Effector CD8-positive, alpha-beta T cell (primary cell): Measurements from ENCODE around the gene SFT2D1.
A peak's percentile ranks its signal among the peaks of the same experiment; 100 is the strongest.

Source experiments
- DNase-seq: peaks from one replicate; lab custom pipeline; 2025; lab: John Stamatoyannopoulos, UW

SFT2D1 gene

GRCh38 chr6:166334878-166335277 lies 7.5 kb downstream of the SFT2D1 start:
- no peak for DNase-seq

DNA sequence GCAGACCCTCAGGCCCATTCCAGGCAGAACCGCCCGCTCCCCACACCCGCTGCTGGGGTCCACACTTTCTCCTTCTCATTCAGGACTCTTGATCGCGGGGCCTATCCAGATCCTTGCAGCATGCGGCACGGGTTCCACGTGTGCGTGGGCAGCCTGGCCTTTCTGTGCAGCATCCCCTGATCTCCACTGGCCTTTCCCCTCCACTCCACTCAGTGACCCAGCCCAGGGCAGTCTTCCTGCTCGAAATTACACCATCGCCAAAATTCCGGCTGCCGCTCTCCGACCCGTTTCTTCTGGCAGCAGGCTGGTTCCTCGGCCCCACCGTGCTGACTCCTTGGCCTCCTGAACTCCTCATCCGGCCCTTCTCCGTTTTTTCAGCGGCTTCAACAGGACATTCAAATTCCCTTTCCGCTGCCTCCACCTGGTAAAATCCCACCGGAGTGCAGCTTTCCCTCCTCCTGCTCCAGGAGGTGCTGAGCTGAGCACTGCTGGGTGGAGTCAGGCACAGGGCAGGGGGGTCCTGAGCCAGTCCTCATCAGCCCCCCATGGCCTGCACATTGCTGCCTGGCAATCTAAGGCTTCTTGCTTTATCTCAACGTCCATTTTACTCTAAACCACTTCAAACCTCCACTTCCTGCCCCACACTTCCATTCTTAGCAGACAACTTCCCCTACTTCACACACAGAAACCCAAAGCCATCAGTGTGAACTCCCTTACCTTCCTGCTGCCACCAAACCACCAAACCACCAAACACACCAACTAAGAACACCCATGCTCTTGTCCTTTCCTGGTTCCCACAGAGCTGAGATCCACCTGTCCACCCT lies 9.0 kb downstream of the SFT2D1 start:
- DNase-seq, result no peak

DNA sequence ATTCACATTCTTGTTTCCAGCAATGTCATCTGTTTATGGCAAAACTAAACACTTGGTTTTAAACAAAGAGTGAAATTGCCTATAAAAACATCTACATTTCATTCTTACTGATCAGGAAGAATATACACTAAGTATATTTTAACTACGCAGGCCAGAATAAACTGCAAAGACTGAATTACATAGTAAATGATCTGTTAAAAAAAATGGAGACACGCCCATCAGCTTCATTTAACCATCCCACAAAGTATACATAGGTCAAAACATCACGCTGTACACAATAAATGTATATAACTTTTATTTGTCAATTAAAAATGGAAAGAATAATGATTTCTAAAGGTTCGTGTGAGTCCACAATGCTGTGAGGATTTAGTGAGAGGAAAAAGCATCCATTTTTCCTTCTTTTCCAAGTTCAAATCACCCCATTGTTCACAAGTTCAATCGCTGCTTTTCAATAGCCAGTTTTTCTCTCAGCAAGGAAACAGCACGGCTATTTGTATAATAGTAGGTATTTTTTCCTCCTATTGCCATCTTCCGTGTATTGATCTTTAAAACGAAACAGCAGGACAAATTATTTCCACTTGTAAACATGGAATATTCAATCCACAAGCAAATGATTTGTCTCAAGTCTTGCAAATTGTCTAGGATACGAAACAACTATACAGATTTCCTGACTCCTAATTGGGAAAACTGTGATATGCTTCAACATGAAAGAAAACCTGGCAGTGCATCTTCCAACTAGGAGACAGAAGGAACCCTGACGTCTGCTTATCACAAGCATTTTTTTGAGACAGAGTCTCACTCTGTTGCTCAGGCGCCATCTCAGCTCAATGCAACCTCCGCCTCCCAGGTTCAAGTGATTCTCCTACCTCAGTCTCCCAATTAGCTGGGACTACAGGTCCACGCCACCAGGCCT lies 10.6 kb downstream of the SFT2D1 start:
- no peak for DNase-seq

GRCh38 chr6:166330612-166331011 lies 11.7 kb downstream of the SFT2D1 start:
- DNase-seq, result no peak

DNA sequence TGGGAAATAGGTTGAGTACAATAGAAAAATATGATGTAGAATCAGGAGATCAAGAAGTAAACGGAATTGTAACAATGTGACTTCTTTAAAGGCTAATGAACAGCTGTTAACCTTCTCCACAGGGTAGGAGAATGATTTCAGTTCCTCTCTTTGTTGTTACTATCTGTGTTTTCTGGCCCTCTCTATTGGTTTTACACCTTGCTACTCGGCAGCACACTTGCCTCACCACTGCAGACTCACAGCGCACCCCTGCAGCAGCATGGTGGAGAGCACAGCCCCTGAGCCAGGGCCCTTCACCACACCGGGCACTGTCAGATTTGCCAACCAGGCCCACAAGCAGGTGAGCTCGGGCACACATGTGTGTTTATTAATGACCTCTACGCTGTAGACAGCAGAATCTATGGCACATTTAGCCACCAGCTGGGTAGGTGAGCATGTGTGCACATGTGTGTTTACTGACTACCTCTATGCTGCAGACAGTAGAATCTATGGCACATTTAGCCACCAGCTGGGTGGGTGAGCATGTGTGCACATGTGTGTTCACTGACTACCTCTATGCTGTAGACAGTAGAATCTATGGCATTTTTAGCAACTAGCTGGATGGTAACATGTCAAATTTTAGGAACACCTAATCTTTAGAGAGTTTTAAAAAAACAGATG lies 16.8 kb downstream of the SFT2D1 start:
- DNase-seq, result no peak

DNA sequence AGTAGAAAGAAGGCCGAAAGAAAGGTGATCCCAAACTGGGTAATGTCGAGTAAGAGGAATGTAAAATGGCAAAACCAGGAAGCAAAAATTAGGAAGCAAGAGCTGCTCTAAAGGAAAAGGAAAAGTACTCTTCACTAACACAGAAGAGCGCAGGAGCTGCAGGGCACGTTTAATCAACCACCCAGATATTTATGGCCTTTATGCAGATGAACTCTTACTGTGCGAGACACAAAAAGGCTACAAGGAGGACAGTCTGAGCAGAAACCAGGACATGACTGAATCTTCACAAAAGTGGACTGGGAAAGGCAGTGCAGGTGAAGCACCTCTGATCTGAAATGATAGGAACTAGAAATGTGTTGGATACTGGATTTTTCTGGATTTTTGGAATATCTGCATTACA lies 18.9 kb downstream of the SFT2D1 start:
- DNase-seq, result no peak

DNA sequence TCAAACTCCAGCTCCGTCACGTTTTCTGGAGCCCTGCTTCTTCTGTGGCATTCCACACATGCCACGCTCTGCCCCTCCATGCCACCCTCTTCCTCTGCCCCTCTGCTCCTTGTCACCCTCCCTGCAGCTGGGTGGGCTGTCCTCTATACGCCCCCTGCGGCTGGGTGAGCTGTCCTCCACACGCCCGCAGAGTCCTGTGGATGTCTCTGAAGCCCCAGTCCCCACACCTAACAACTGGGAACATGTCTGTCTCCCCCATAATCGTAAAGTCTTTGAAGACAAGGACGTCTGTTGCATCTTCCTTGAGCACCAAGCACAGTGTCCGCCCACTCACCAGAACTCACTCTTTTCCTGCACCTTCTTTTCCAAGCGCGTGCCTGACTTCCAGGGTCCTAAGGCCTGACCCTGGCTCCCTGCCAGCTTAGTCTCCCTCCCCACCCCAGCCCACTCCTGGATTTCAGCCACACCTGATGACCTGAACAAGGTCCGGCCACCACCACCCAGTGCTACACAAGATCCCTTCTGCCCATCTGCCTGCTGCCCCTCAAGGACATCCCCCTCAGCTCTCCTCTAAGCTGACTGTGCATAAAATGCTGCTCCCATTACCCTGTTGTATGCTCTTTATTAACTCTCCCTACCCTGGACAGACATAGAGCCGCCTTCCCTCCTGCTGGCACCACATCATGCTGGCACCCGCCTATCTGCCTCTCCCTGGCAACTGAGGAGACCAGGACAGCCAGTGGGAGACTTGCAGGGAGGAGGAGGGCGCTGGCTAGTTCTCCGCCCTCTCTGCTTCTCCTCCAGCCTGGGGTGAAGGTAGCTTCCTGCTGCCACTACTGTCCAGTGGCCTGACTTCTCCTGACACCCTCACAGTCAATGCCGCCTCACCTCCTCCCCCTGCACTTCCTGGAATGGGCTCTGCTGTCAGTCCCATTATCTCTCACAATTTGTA lies 23.4 kb downstream of the SFT2D1 start:
- DNase-seq, result no peak

GRCh38 chr6:166318227-166318626 lies 24.1 kb downstream of the SFT2D1 start:
- no peak for DNase-seq

DNA sequence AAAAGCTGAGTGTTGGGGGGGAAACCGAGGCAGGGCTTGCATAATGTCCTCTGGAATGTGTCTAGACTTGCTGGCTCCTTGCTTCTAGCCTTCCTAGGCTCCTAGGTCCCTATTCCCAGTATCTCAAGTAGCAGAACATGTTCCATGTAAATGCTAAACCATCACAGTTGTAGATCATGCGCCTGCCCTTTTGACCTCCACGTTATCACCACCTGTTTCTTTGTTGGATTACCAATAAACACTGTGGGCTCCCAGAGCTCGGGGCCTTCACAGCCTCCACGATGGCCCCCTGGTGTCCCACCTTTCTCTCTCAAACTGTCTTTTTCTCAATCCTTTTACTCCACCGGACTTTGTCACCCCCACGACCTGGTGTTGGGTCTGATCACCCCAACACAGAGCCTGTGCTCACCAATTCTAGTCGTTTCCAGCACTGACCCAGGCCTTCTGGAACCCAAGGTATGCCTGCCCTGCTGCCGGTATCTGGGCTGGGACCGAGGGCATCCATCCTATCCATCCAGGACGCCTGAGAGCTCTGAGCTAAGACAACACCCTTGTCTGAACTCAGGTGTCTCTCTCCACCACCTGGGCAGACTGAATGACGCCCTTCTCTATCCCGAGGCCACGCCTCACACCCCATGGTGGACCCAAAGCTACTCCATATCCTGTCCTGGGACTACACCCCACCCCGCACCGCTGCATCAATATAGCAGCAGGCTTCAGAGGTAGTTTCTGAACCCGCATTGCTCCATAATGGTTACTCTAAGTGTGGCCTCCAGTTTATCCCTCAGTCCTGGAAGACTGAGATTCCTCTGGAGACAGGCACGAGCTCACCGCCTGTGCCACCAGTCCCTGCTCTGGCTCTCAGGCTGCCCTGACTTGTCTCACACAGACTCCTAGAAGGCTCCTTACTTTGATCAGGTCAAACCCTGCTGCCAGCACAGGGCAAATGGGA lies 24.8 kb downstream of the SFT2D1 start:
- DNase-seq, result no peak

GRCh38 chr6:166315436-166315835 lies 26.9 kb downstream of the SFT2D1 start:
- DNase-seq, result no peak

GRCh38 chr6:166314454-166314853 lies 27.9 kb downstream of the SFT2D1 start:
- no peak for DNase-seq

DNA sequence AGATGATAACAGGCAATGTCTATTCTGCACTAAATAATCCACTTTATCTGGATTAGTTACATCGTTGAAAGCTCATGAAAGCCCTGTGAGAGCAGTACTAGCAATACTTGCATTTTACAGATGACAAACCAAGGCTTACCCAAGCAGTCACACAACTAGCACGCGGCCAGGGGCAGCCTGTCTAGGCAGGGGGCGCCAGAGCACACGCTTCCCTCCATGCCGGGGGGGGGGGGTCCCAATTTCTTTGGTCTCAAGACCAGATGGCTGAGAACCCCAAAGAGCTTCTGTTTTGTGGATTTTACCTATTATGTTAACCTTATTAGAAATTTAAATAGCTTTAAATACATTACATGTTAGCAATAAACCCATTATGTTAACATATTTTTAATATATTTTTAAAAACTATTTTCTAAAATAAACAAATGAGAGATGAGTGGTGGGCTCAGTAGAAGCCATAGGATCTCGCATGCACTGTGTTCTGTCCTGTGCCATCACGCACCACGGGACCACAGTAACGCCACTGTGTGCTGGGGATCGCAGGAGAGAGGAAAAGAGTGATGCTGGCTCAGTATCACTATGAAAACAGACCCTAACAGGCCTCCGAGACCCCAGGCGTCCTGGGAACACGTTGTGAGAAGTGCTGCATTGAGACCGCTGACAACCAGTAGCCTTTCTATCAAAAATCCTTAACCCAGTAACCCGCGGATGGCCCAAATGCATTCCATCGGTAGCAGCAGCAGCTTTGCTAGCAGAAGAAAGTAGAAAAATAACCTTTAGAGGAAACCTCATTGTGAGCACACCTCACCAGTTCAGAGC lies 28.9 kb downstream of the SFT2D1 start:
- peak; percentile 42 for DNase-seq

DNA sequence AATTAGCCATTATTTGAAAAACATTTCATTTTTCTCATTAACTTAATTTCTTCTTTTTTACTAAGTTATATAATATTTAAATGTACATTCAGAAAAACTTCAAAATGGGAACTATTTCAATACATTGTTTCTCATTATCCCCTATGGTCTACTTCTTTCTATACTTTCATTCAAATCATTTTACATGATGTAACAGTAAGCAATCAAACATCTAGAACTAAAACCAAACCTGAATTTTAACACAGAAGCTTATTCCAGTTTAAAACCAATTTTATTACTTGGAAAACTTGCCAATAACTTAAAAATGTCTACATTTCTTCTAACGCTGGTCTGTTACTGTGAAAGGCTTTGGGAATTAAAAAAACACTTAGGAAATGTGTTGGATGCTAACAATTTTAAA lies 29.5 kb downstream of the SFT2D1 start:
- DNase-seq, result no peak

- DNase-seq, result no peak
Measured at GRCh38 chr6:166310634-166311033, 31.7 kb downstream of the SFT2D1 start.

- no peak for DNase-seq
Measured at GRCh38 chr6:166309977-166310376, 32.4 kb downstream of the SFT2D1 start.

- DNase-seq, result no peak
Measured at GRCh38 chr6:166308769-166309589, 33.4 kb downstream of the SFT2D1 start.

DNA sequence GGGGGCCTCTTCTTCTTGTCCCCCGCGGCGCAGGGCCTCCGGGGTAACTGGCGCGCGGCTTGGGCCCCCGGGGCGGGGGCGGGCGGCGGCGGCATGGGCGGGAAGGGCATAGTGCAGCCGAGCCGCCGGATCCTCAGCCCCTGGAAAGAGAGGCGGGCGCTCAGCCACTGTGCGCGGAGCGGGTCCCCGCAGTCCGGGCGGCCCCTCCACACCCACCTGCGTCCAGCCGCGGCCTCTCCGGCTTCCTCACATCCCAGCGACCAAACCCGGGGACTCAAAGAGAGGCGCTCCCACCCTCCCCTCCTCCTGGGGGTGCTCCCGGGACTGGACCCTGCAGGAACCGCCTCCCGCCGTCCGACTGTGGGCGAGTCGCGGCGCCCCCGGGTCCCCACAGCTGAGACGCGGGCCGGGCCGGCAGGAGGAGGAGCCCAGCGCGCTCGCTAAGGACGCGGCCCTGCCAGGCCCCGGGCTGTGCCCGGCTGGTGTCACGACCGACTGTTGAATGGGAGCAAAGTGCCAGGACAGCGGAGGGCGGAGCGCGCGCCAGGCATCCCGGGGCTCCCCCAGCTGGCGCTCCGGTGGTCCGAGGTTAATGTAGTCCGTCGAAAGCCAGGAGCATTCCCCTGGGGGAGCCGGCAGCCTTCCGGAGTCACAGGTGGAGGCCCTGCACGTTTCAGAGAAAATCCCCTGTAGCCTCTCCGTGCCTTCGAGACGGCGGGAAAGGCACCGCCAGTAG lies 34.1 kb downstream of the SFT2D1 start, which contains the start of gene PRR18:
Gene PRR18 (minus strand): TSS at position 360 of the 736 bp plus-strand sequence. CDS start 250 bp downstream, at position 110.
- no peak for DNase-seq
